Loucy (cell line): ENCODE data around the gene TNC.

Source experiments
- EZH2phosphoT487 ChIP-seq: fragments of 200-600 bp; IDR thresholded peaks from 2 replicates; pipeline ENCODE4 v1.6.1; 2018; ENCODE audit warnings: antibody characterized with exemption, mild to moderate bottlenecking, moderate library complexity, borderline replicate concordance
- TF ChIP-seq, protein P1 (sequence below): fragments of 200-600 bp; sonication (generic); conservative IDR thresholded peaks from 2 replicates; pipeline ENCODE4 v1.5.1; 2014; ENCODE audit warnings: mild to moderate bottlenecking, antibody characterized with exemption, low read length

DNA sequence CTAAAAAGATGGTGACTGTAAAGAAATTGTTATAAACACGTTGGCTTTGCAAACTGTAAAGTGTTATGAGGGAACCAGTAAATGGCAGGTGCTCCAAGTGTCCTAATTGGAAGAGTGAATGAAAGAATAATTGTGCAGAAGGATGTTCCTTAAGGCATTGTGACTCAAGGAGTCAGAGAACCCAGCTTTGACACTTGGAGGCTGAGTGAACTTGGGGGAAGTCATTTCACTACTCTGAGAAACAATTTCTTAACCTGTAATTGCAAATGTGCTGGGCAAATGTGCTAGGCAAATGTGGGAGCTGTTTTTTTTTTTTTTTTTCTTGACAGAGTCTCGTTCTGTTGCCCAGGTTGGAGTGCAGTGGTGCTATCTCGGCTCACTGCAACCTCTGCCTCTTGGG, 103.5 kb downstream of the TNC start:
- TF ChIP-seq, protein P1, sequence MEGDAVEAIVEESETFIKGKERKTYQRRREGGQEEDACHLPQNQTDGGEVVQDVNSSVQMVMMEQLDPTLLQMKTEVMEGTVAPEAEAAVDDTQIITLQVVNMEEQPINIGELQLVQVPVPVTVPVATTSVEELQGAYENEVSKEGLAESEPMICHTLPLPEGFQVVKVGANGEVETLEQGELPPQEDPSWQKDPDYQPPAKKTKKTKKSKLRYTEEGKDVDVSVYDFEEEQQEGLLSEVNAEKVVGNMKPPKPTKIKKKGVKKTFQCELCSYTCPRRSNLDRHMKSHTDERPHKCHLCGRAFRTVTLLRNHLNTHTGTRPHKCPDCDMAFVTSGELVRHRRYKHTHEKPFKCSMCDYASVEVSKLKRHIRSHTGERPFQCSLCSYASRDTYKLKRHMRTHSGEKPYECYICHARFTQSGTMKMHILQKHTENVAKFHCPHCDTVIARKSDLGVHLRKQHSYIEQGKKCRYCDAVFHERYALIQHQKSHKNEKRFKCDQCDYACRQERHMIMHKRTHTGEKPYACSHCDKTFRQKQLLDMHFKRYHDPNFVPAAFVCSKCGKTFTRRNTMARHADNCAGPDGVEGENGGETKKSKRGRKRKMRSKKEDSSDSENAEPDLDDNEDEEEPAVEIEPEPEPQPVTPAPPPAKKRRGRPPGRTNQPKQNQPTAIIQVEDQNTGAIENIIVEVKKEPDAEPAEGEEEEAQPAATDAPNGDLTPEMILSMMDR, result no peak
- TF ChIP-seq EZH2phosphoT487, result no peak
